Measurements from ENCODE around the gene EIF1.
A peak's percentile ranks its signal among the peaks of the same experiment; 100 is the strongest.
"Not testable (repeated sequence)": the region's sequence is repeated elsewhere in the genome, so short reads cannot be mapped to it uniquely, and the experiment has no call there.

The EIF1 gene

GRCh38 chr17:41656249-41657023 lies 32.2 kb upstream of the EIF1 start:
- no peak for DNase-seq

GRCh38 chr17:41657176-41657754 lies 31.4 kb upstream of the EIF1 start:
- no peak for DNase-seq

GRCh38 chr17:41657936-41658335 lies 30.7 kb upstream of the EIF1 start:
- no peak for DNase-seq

- DNase-seq = no peak
These were observed 29.8 kb upstream of the EIF1 start for GRCh38 chr17:41658846-41659245.

GRCh38 chr17:41659427-41660212 lies 29.1 kb upstream of the EIF1 start:
- no peak for DNase-seq

GRCh38 chr17:41660221-41660711 lies 28.4 kb upstream of the EIF1 start:
- DNase-seq = no peak

- no peak for DNase-seq
These were observed 25.1 kb upstream of the EIF1 start for GRCh38 chr17:41663451-41664171.

- DNase-seq = no peak
These were observed 24.6 kb upstream of the EIF1 start for GRCh38 chr17:41664172-41664457.

- no peak for DNase-seq
These were observed 23.8 kb upstream of the EIF1 start for GRCh38 chr17:41664587-41665565.

GRCh38 chr17:41665566-41666236 lies 23.0 kb upstream of the EIF1 start:
- peak; percentile 72 for DNase-seq

GRCh38 chr17:41666237-41666641 lies 22.4 kb upstream of the EIF1 start:
- peak; percentile 70 for DNase-seq

GRCh38 chr17:41666708-41667279 lies 21.9 kb upstream of the EIF1 start:
- peak; percentile 59 for DNase-seq

GRCh38 chr17:41667280-41668041 lies 21.2 kb upstream of the EIF1 start:
- no peak for DNase-seq

- DNase-seq = no peak
These were observed 16.5 kb upstream of the EIF1 start for GRCh38 chr17:41672153-41672552.

GRCh38 chr17:41675157-41676057 lies 13.3 kb upstream of the EIF1 start:
- not testable (repeated sequence) for DNase-seq

- DNase-seq = no peak
These were observed 12.6 kb upstream of the EIF1 start for GRCh38 chr17:41676058-41676419.

- DNase-seq = peak; percentile 33
These were observed 10.2 kb upstream of the EIF1 start for GRCh38 chr17:41678411-41678906.

GRCh38 chr17:41678907-41679739 lies 9.6 kb upstream of the EIF1 start:
- DNase-seq = peak; percentile 56
